GM12878 (cell line): ENCODE measurements around the gene PSRC1. TPM values are rescaled to one million over a fixed set of nuclear protein-coding genes. Genes with fewer than 3 reads are reported as not detected.

Source experiments
- ATAC-seq: fragments of 200-7000 bp; cut with Tn5 transposase; 3 replicates; pipeline ENCODE4 v1.9.1; 2020; ENCODE audit warnings: mild to moderate bottlenecking, moderate library complexity
- BruUV-seq: library from RNA; stranded (reverse); fragments of 400-500 nt; replicated peaks from 2 replicates; lab custom pipeline; 2021; lab: Mats Ljungman, UMichigan
- CTCF ChIA-PET: fragments of 300-600 bp; sonication (Branson Sonifier 250); formaldehyde crosslinking; extraction: SDS; loops from one replicate; lab custom pipeline; 2021; ENCODE audit warnings: inconsistent platforms; lab: Yijun Ruan, JAX
- POLR2A ChIA-PET: fragments of 350-600 bp; formaldehyde crosslinking; extraction: SDS; loops from one replicate; lab custom pipeline; 2021; ENCODE audit warnings: inconsistent platforms; lab: Charles Lee
- RAD21 ChIA-PET: fragments of 300-600 bp; sonication (Branson Sonifier 250); formaldehyde crosslinking; loops from one replicate; lab custom pipeline; 2023; ENCODE audit warnings: antibody characterized with exemption; ENCODE audit not compliant: unreplicated experiment; lab: Charles Lee
- SMC1A ChIA-PET: fragments of 300-600 bp; sonication (Branson Sonifier 250); formaldehyde crosslinking; loops from one replicate; lab custom pipeline; 2023; ENCODE audit not compliant: unreplicated experiment, uncharacterized antibody; lab: Charles Lee
- DNase-seq: peaks from one replicate; pipeline ENCODE4 v3.0.0-alpha.2; 2011; ENCODE audit warnings: low read depth, low spot score
- FAIRE-seq: peaks from 3 replicates; lab custom pipeline; 2011; peaks lifted over from hg19 to GRCh38; lab: Jason Lieb, UNC
- H2AFZ ChIP-seq: 2 replicates; pipeline ENCODE4 v1.6.0; 2011; ENCODE audit warnings: low read depth, low read length, control low read depth; ENCODE audit not compliant: control insufficient read depth
- H3K27ac ChIP-seq: 2 replicates; pipeline ENCODE4 v1.5.1; 2011; ENCODE audit warnings: control low read depth; ENCODE audit not compliant: control insufficient read depth, insufficient read depth
- H3K27me3 ChIP-seq, 2 experiments: replicated peaks in 1 of 2; 2 replicates each; pipeline versions ENCODE4 v1.6.0 to v1.6.1; 2011; ENCODE audit warnings: low read length in 1 of 2; ENCODE audit not compliant: control insufficient read depth in 2 of 2, insufficient read depth in 2 of 2
- H3K36me3 ChIP-seq, 2 experiments: 2 replicates each; pipeline ENCODE4 v1.5.1; 2011; ENCODE audit warnings: low read length in 1 of 2; ENCODE audit not compliant: control insufficient read depth in 2 of 2, insufficient read depth in 2 of 2
- H3K4me1 ChIP-seq: 2 replicates; pipeline ENCODE4 v1.6.1; 2011; ENCODE audit warnings: mild to moderate bottlenecking, low read length, moderate library complexity, mixed read lengths; ENCODE audit not compliant: control insufficient read depth, insufficient read depth
- H3K4me2 ChIP-seq: 2 replicates; pipeline ENCODE4 v1.6.0; 2011; ENCODE audit warnings: control low read depth; ENCODE audit not compliant: control insufficient read depth, insufficient read depth
- H3K4me3 ChIP-seq: fragments of 200-600 bp; sonication (generic); 2 replicates; pipeline ENCODE4 v1.5.1; 2016
- H3K79me2 ChIP-seq: 2 replicates; pipeline ENCODE4 v1.6.0; 2011; ENCODE audit warnings: low read length; ENCODE audit not compliant: control insufficient read depth, insufficient read depth
- H3K9ac ChIP-seq: 2 replicates; pipeline ENCODE4 v1.8.0; 2011; ENCODE audit warnings: low read length, control low read depth, mixed read lengths; ENCODE audit not compliant: control insufficient read depth, insufficient read depth
- H3K9me3 ChIP-seq: replicated peaks from 3 replicates; pipeline ENCODE4 v1.5.1; 2011; ENCODE audit warnings: mild to moderate bottlenecking, low read length; ENCODE audit not compliant: control insufficient read depth, insufficient read depth
- H4K20me1 ChIP-seq: 2 replicates; pipeline ENCODE4 v1.6.0; 2011; ENCODE audit not compliant: control insufficient read depth, insufficient read depth
- BRCA1 ChIP-seq: IDR thresholded peaks from 2 replicates; pipeline ENCODE4 v1.6.1; 2011; ENCODE audit warnings: low read depth, low read length, improper control_type of control experiment
- CBX3 ChIP-seq: fragments of 200-600 bp; sonication (generic); IDR thresholded peaks from 2 replicates; pipeline ENCODE4 v1.6.1; 2016; ENCODE audit warnings: low read depth, borderline replicate concordance
- E2F4 ChIP-seq: IDR thresholded peaks from 2 replicates; pipeline ENCODE4 v1.6.1; 2012; ENCODE audit warnings: low read depth, low read length, improper control_type of control experiment
- EGR1 ChIP-seq, 2 experiments: IDR thresholded peaks; 1 replicate in 1 of 2; 2 replicates in 1 of 2; pipeline ENCODE4 v1.6.1; 2011 to 2012; ENCODE audit warnings: low read depth in 2 of 2, low read length in 2 of 2, borderline replicate concordance in 1 of 2, mild to moderate bottlenecking in 1 of 2, moderate library complexity in 1 of 2
- GABPA ChIP-seq: IDR thresholded peaks from 2 replicates; pipeline ENCODE4 v1.6.1; 2014; ENCODE audit warnings: antibody characterized with exemption, low read depth, mild to moderate bottlenecking, inconsistent platforms
- NFXL1 ChIP-seq: fragments of 450-650 bp; IDR thresholded peaks from 2 replicates; pipeline ENCODE4 v1.6.1; 2017; ENCODE audit warnings: antibody characterized with exemption, mild to moderate bottlenecking, borderline replicate concordance
- NFYA ChIP-seq: IDR thresholded peaks from 2 replicates; pipeline ENCODE4 v1.6.1; 2011; ENCODE audit warnings: low read depth, mild to moderate bottlenecking, low read length, improper control_type of control experiment, borderline replicate concordance
- NR2C1 ChIP-seq: fragments of 450-650 bp; IDR thresholded peaks from 2 replicates; pipeline ENCODE4 v1.6.1; 2017; ENCODE audit warnings: antibody characterized with exemption, mild to moderate bottlenecking, moderate library complexity
- PML ChIP-seq: IDR thresholded peaks from 2 replicates; pipeline ENCODE4 v1.6.1; 2012; ENCODE audit warnings: low read length, inconsistent platforms
- RAD51 ChIP-seq: fragments of 450-650 bp; IDR thresholded peaks from 2 replicates; pipeline ENCODE4 v1.6.1; 2016; ENCODE audit warnings: moderate library complexity, mild to moderate bottlenecking, inconsistent platforms
- RELB ChIP-seq: fragments of 450-650 bp; IDR thresholded peaks from 2 replicates; pipeline ENCODE4 v1.6.1; 2017; ENCODE audit warnings: low read depth, mild to moderate bottlenecking, moderate library complexity
- RUNX3 ChIP-seq: IDR thresholded peaks from 2 replicates; pipeline ENCODE4 v1.6.1; 2012; ENCODE audit warnings: low read length, inconsistent platforms
- SIX5 ChIP-seq: IDR thresholded peaks from 2 replicates; pipeline ENCODE4 v1.6.1; 2011; ENCODE audit warnings: mild to moderate bottlenecking, low read depth, low read length, moderate library complexity; ENCODE audit not compliant: severe bottlenecking
- STAT3 ChIP-seq: IDR thresholded peaks from 2 replicates; pipeline ENCODE4 v1.6.1; 2011; ENCODE audit warnings: low read depth, low read length, improper control_type of control experiment
- ZBTB33 ChIP-seq: fragments of 450-650 bp; IDR thresholded peaks from 2 replicates; pipeline ENCODE4 v1.6.1; 2017; ENCODE audit warnings: mild to moderate bottlenecking
- WGBS: methylation state at CpG from one replicate; pipeline ENCODE4 v1.1.6; 2016; ENCODE audit warnings: low lambda C conversion rate; ENCODE audit not compliant: insufficient replicate concordance, insufficient coverage; ENCODE audit errors: missing lambda C conversion rate; 5-methylcytosine and 5-hydroxymethylcytosine counted together
- in situ Hi-C: fragments of 300-500 bp; cut with MboI; formaldehyde crosslinking; loops from 9 replicates; pipeline ENCODE4 v1.14.3; 2018; ENCODE audit warnings: mixed read lengths
- intact Hi-C: fragments of 100-400 bp; cut with micrococcal nuclease; formaldehyde crosslinking; loops from one replicate; pipeline ENCODE4 v1.14.2; 2022; ENCODE audit not compliant: unreplicated experiment
- polyA plus RNA-seq, 11 experiments: library from polyadenylated mRNA; depleted of rRNA in 4 of 11; unstranded in 6 of 11; stranded (reverse) in 5 of 11; fragments of >200 nt; fragmentation: Nextera tagmentation in 4 of 11; fragmentation: Illumina TruSeq in 1 of 11; extraction: Ambion mirVana in 4 of 11; extraction: Trizol in 1 of 11; gene quantifications; 1 replicate in 1 of 11; 2 replicates in 10 of 11; pipeline versions ENCODE4 v1.2.1 to v1.2.3, GENCODE V29; 2011 to 2016; ENCODE audit warnings: inconsistent platforms in 2 of 11, missing spikeins in 2 of 11, low read depth in 1 of 11
- total RNA-seq, 4 experiments: library from RNA; depleted of rRNA in 3 of 4; stranded (reverse); fragments of >200 nt in 3 of 4; fragmentation: Illumina TruSeq in 1 of 4; extraction: Trizol in 1 of 4; gene quantifications; 2 replicates each; pipeline versions ENCODE4 v1.2.1 to v1.2.3, GENCODE V29; 2013 to 2021
- TF ChIP-seq, protein P1 (sequence below): IDR thresholded peaks from 2 replicates; pipeline ENCODE4 v1.6.1; 2012; ENCODE audit warnings: low read depth, low read length, improper control_type of control experiment
- TF ChIP-seq, protein P2 (sequence below): IDR thresholded peaks from 2 replicates; pipeline ENCODE4 v1.6.1; 2012; ENCODE audit warnings: mild to moderate bottlenecking, low read depth, low read length

The PSRC1 gene
- total and polyA plus RNA-seq, 10 of the 15 experiments (the other 5 are each of a cell fraction or from before 2014, with no cell fraction given) = 1.2 to 11.8 (median 4.9) TPM

DNA sequence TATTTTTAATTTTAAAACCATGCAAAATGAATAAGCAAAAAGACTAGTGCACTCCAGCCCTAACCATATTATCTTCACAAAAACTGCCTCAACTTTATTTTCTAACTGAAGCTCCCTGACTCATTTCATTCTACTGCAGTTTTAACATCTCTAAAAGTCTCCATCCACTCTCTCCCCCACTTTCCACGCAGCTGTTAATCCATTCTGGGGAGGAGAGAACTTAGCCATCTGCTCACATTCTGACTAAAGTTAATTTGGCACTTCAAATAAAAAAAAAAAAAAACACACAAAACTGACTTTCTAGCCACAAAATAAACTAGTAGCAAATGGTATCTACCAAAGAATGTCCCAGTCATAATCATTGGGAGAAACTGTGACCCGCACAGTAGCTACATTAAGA lies 29.3 kb upstream of the PSRC1 start:
- Histone ChIP-seq H3K9ac (no peak overlapping the region), H3K36me3 (no peaks in the 10 kb centered on the region), H2AFZ (no peak overlapping the region), H4K20me1 (no peaks in the 10 kb centered on the region), H3K27ac (no peak overlapping the region), H3K4me2 (no peak overlapping the region), H3K9me3 (no peaks in the 10 kb centered on the region), H3K79me2 (no peaks in the 10 kb centered on the region), H3K4me3 (no peak overlapping the region), H3K4me1 (no peaks in the 10 kb centered on the region), H3K27me3 (peaks cover 0 to 1% of the 10 kb centered on the region in 2 experiments; a peak in 2 of 4 replicates)
- WGBS = 78% methylated on average over 2 of the region's 2 CpGs
- FAIRE-seq (no peak), ATAC-seq (no peak), DNase-seq (no peak)
- intact Hi-C loops (no loop called here), in situ Hi-C loops (no loop called here)
- SMC1A ChIA-PET = interaction anchor here (0.6 to 1.5 kb wide), 2 partner anchors 87 to 377 kb away, joined by 3 to 4 read pairs; no protein-coding TSS in a partner anchor
- RAD21 ChIA-PET = no interaction called here
- BruUV-seq = no TSS peak
- POLR2A ChIA-PET = no interaction called here
- CTCF ChIA-PET = interaction anchor here (0.7 kb wide), 1 partner anchor 577 kb away, joined by 3 read pairs; no protein-coding TSS in a partner anchor
- TF ChIP-seq RAD51 (no peak), GABPA (no peak), BRCA1 (no peak), NFXL1 (no peak), STAT3 (no peak), PML (no peak), NR2C1 (no peak), NFYA (no peak), SIX5 (no peak), EGR1 (IDR thresholded peaks at IDR 0.05; ENCODE audit: borderline replicate concordance in 1 of 2, low read depth in 2 of 2, low read length in 2 of 2) (no peak), CBX3 (no peak), E2F4 (no peak), RUNX3 (no peak), RELB (no peak), ZBTB33 (no peak)
- TF ChIP-seq, protein P1, sequence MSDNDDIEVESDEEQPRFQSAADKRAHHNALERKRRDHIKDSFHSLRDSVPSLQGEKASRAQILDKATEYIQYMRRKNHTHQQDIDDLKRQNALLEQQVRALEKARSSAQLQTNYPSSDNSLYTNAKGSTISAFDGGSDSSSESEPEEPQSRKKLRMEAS = no peak
- TF ChIP-seq, protein P2, sequence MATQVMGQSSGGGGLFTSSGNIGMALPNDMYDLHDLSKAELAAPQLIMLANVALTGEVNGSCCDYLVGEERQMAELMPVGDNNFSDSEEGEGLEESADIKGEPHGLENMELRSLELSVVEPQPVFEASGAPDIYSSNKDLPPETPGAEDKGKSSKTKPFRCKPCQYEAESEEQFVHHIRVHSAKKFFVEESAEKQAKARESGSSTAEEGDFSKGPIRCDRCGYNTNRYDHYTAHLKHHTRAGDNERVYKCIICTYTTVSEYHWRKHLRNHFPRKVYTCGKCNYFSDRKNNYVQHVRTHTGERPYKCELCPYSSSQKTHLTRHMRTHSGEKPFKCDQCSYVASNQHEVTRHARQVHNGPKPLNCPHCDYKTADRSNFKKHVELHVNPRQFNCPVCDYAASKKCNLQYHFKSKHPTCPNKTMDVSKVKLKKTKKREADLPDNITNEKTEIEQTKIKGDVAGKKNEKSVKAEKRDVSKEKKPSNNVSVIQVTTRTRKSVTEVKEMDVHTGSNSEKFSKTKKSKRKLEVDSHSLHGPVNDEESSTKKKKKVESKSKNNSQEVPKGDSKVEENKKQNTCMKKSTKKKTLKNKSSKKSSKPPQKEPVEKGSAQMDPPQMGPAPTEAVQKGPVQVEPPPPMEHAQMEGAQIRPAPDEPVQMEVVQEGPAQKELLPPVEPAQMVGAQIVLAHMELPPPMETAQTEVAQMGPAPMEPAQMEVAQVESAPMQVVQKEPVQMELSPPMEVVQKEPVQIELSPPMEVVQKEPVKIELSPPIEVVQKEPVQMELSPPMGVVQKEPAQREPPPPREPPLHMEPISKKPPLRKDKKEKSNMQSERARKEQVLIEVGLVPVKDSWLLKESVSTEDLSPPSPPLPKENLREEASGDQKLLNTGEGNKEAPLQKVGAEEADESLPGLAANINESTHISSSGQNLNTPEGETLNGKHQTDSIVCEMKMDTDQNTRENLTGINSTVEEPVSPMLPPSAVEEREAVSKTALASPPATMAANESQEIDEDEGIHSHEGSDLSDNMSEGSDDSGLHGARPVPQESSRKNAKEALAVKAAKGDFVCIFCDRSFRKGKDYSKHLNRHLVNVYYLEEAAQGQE = no peak
